KMS-11 (cell line): ENCODE measurements around the gene DCHS2.
"Not testable (repeated sequence)": the region's sequence is repeated elsewhere in the genome, so short reads cannot be mapped to it uniquely, and the experiment has no call there.

Source experiments
- H2AFZ ChIP-seq: fragments of 200-600 bp; sonication (generic); 2 replicates; pipeline ENCODE4 v1.6.1; 2016; ENCODE audit warnings: antibody characterized with exemption, mixed run types, low read depth
- H3K27ac ChIP-seq: fragments of 200-600 bp; sonication (generic); 2 replicates; pipeline ENCODE4 v1.6.1; 2016; ENCODE audit warnings: mild to moderate bottlenecking, mixed run types
- H3K27me3 ChIP-seq: fragments of 200-600 bp; sonication (generic); 2 replicates; pipeline ENCODE4 v1.6.1; 2017; ENCODE audit warnings: mild to moderate bottlenecking, low read depth, mixed run types, moderate library complexity; ENCODE audit not compliant: insufficient read depth
- H3K36me3 ChIP-seq: fragments of 200-600 bp; sonication (generic); 2 replicates; pipeline ENCODE4 v1.6.1; 2017; ENCODE audit warnings: mild to moderate bottlenecking, mixed run types; ENCODE audit not compliant: insufficient read depth
- H3K4me1 ChIP-seq: fragments of 200-600 bp; sonication (generic); 2 replicates; pipeline ENCODE4 v1.6.1; 2016; ENCODE audit warnings: mild to moderate bottlenecking, low read depth, mixed run types; ENCODE audit not compliant: poor library complexity, severe bottlenecking
- H3K4me2 ChIP-seq: fragments of 200-600 bp; sonication (generic); 2 replicates; pipeline ENCODE4 v1.7.0; 2016; ENCODE audit warnings: mild to moderate bottlenecking, mixed run types
- H3K4me3 ChIP-seq: fragments of 200-600 bp; sonication (generic); IDR thresholded peaks from 2 replicates; pipeline ENCODE4 v1.6.1; 2017; ENCODE audit warnings: low read depth, low read length, mixed read lengths; ENCODE audit not compliant: insufficient read depth
- H3K79me2 ChIP-seq: fragments of 200-600 bp; sonication (generic); 2 replicates; pipeline ENCODE4 v1.6.1; 2016; ENCODE audit warnings: low read depth, mixed run types; ENCODE audit not compliant: insufficient read depth
- H3K9ac ChIP-seq: fragments of 200-600 bp; sonication (generic); 2 replicates; pipeline ENCODE4 v1.6.1; 2016; ENCODE audit warnings: mild to moderate bottlenecking, mixed run types
- H4K20me1 ChIP-seq: fragments of 200-600 bp; sonication (generic); 2 replicates; pipeline ENCODE4 v1.6.1; 2016; ENCODE audit warnings: mild to moderate bottlenecking, mixed run types; ENCODE audit not compliant: insufficient read depth
- TF ChIP-seq, protein P1 (sequence below): fragments of 200-600 bp; sonication (generic); conservative IDR thresholded peaks from 2 replicates; pipeline ENCODE4 v1.6.1; 2017; ENCODE audit warnings: low read depth, mild to moderate bottlenecking, antibody characterized with exemption, low read length, moderate library complexity, mixed read lengths

DCHS2 gene

DNA sequence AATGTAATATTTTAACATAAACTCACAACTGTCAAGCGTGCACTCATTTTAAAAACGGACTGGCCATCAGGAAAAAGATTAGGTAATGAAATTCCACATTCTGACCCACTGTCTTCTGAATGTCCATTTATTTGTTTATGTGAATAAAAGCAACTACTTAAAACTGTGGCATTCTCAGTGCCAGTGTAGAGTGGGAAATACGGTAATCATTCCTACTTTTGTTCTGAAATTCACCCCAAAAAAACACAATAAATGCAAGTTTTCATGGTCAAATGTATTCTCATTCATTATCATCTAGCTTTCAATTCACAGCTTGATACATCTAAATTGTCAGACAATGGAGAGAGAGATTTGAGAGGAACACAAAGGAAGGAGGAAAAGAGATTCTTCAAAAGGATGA lies 260.9 kb downstream of the DCHS2 start:
- no peak overlapping the region for H3K4me3 ChIP-seq
- no peaks in the 10 kb centered on the region for H3K4me1 ChIP-seq
- no peak overlapping the region for H3K27ac ChIP-seq
- H3K4me2 ChIP-seq, result no peak overlapping the region
- no peak overlapping the region for H2AFZ ChIP-seq
- H4K20me1 ChIP-seq, result no peaks in the 10 kb centered on the region
- no peak overlapping the region for H3K9ac ChIP-seq
- H3K79me2 ChIP-seq, result no peaks in the 10 kb centered on the region
- H3K27me3 ChIP-seq, result no peaks in the 10 kb centered on the region
- TF ChIP-seq, protein P1, sequence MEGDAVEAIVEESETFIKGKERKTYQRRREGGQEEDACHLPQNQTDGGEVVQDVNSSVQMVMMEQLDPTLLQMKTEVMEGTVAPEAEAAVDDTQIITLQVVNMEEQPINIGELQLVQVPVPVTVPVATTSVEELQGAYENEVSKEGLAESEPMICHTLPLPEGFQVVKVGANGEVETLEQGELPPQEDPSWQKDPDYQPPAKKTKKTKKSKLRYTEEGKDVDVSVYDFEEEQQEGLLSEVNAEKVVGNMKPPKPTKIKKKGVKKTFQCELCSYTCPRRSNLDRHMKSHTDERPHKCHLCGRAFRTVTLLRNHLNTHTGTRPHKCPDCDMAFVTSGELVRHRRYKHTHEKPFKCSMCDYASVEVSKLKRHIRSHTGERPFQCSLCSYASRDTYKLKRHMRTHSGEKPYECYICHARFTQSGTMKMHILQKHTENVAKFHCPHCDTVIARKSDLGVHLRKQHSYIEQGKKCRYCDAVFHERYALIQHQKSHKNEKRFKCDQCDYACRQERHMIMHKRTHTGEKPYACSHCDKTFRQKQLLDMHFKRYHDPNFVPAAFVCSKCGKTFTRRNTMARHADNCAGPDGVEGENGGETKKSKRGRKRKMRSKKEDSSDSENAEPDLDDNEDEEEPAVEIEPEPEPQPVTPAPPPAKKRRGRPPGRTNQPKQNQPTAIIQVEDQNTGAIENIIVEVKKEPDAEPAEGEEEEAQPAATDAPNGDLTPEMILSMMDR, result no peak
- no peaks in the 10 kb centered on the region for H3K36me3 ChIP-seq

DNA sequence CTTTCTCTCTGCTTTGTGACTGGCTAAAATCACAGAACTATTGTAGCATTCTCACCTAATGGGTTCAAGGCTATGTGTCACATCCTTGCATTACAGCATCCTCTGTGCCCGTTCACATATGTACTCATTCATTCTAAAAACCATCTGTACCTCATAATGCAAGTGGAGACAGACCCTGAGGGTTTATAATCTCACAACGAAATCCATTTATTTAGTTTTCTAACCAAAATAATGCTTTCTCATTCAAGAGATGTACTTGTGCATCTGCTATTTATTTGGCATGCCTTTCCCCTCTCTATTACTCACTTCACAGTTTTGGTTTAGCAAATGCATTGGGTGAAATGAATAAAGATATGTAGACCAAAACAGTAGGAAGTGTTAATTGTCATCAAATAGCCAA lies 261.5 kb downstream of the DCHS2 start:
- no peaks in the 10 kb centered on the region for H3K36me3 ChIP-seq
- TF ChIP-seq, protein P1, result no peak
- no peak overlapping the region for H3K27ac ChIP-seq
- no peaks in the 10 kb centered on the region for H3K79me2 ChIP-seq
- no peaks in the 10 kb centered on the region for H3K27me3 ChIP-seq
- H3K4me1 ChIP-seq, result no peaks in the 10 kb centered on the region
- H3K4me2 ChIP-seq, result no peak overlapping the region
- H3K9ac ChIP-seq, result no peak overlapping the region
- H3K4me3 ChIP-seq, result no peak overlapping the region
- H4K20me1 ChIP-seq, result no peaks in the 10 kb centered on the region
- H2AFZ ChIP-seq, result no peak overlapping the region

DNA sequence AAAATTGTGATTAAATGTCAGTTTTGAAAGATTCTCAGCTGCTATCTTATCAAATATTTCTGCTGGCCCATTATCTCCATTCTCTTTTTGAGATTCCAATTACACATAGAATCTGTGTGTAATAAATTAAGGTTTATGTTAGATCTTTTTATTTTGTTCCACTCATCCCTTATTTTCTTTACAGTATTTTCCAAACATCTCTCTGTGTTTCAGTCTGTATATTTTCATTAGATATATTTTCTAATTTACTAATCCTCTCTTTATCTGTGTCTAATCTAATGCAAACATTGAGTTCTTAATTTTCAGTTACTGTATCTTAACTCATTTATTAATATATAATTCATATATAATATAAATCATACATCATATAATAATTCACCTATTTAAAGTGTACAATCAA lies 268.7 kb downstream of the DCHS2 start:
- H3K4me3 ChIP-seq, result no peak overlapping the region
- no peaks in the 10 kb centered on the region for H3K36me3 ChIP-seq
- H3K9ac ChIP-seq, result no peak overlapping the region
- H2AFZ ChIP-seq, result no peak overlapping the region
- no peaks in the 10 kb centered on the region for H3K27me3 ChIP-seq
- H3K27ac ChIP-seq, result no peak overlapping the region
- H4K20me1 ChIP-seq, result no peaks in the 10 kb centered on the region; the same call in 1 of the 2 replicates
- TF ChIP-seq, protein P1, result no peak
- no peaks in the 10 kb centered on the region for H3K4me1 ChIP-seq
- no peaks in the 10 kb centered on the region for H3K79me2 ChIP-seq
- H3K4me2 ChIP-seq, result no peak overlapping the region

DNA sequence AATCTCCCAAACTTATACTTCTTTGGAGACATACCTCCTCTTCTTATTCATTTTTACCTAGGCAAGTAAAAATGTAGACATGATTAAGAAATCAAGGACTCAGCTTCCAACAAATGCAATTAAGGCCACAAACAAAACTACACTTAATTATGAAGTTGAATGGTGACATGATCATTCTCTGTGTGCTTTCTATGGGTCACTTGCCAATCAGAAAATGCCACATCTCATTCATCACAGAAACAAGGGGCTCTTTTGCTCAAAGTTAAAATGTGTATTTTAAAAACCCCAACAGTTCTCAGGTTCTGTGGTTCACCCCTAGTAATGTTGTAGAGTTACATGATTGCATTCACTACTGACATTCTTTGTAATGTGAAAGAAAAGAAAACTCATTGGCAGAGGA lies 273.5 kb downstream of the DCHS2 start:
- H3K79me2 ChIP-seq, result no peaks in the 10 kb centered on the region
- H4K20me1 ChIP-seq, result no peaks in the 10 kb centered on the region; the same call in 1 of the 2 replicates
- H3K4me3 ChIP-seq, result no peak overlapping the region
- no peak overlapping the region for H3K4me2 ChIP-seq
- no peak overlapping the region for H3K27ac ChIP-seq
- TF ChIP-seq, protein P1, result no peak
- H3K9ac ChIP-seq, result no peak overlapping the region
- H3K4me1 ChIP-seq, result no peaks in the 10 kb centered on the region
- no peak overlapping the region for H2AFZ ChIP-seq
- H3K36me3 ChIP-seq, result no peaks in the 10 kb centered on the region
- no peaks in the 10 kb centered on the region for H3K27me3 ChIP-seq

DNA sequence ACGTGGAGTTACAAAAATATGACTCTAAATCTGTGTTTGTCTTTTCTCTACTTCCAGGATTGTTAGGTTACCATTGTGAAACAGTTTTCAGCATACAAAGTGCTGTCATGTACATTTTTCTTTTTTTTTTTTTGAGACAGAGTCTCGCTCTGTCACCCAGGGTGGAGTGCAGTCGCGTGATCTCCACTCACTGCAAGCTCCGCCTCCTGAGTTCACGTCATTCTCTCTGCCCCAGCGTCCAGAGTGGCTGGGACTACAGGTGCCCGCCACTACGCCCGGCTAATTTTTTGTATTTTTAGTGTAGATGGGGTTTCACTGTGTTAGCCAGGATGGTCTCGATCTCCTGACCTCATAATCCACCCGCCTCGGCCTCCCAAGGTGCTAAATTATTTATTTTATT lies 274.2 kb downstream of the DCHS2 start:
- not testable (repeated sequence) for H3K4me3 ChIP-seq, H4K20me1 ChIP-seq, H2AFZ ChIP-seq, H3K79me2 ChIP-seq, H3K9ac ChIP-seq, H3K4me2 ChIP-seq, H3K27ac ChIP-seq, H3K4me1 ChIP-seq, H3K36me3 ChIP-seq, H3K27me3 ChIP-seq
